BJ (cell line): ENCODE data around the gene FNDC3B. TPM values are rescaled to one million over a fixed set of nuclear protein-coding genes. Genes with fewer than 3 reads are reported as not detected.

Experiments used
- CTCF ChIA-PET: fragments of 350-600 bp; formaldehyde crosslinking; extraction: SDS; loops from one replicate; lab custom pipeline; 2021; ENCODE audit warnings: antibody characterized with exemption, inconsistent platforms; lab: Yijun Ruan, JAX
- POLR2A ChIA-PET: fragments of 300-600 bp; sonication (Branson Sonifier 250); formaldehyde crosslinking; extraction: SDS; loops from one replicate; lab custom pipeline; 2021; ENCODE audit warnings: antibody characterized with exemption; lab: Charles Lee
- DNase-seq: peaks from one replicate; pipeline ENCODE4 v3.0.0-alpha.2; 2011; ENCODE audit warnings: low read depth
- H3K27me3 ChIP-seq: 2 replicates; pipeline ENCODE4 v1.6.0; 2011; ENCODE audit warnings: low read length; ENCODE audit not compliant: control insufficient read depth, insufficient read depth
- H3K36me3 ChIP-seq: 2 replicates; pipeline ENCODE4 v1.5.1; 2011; ENCODE audit warnings: low read length; ENCODE audit not compliant: control insufficient read depth, insufficient read depth
- H3K4me3 ChIP-seq: 2 replicates; pipeline ENCODE4 v1.5.1; 2011; ENCODE audit warnings: low read depth, mild to moderate bottlenecking, control low read depth, low read length
- CTCF ChIP-seq: IDR thresholded peaks from 2 replicates; pipeline ENCODE4 v1.5.1; 2011; ENCODE audit warnings: low read depth, mild to moderate bottlenecking, control low read depth, inconsistent platforms, low read length, moderate library complexity; ENCODE audit not compliant: insufficient read depth
- polyA plus RNA-seq: library from polyadenylated mRNA; depleted of rRNA; stranded (reverse); fragments of >200 nt; gene quantifications from 2 replicates; pipeline ENCODE4 v1.2.3, GENCODE V29; 2011

Gene FNDC3B
- polyA plus RNA-seq, 1 experiment: 28.6 TPM

DNA sequence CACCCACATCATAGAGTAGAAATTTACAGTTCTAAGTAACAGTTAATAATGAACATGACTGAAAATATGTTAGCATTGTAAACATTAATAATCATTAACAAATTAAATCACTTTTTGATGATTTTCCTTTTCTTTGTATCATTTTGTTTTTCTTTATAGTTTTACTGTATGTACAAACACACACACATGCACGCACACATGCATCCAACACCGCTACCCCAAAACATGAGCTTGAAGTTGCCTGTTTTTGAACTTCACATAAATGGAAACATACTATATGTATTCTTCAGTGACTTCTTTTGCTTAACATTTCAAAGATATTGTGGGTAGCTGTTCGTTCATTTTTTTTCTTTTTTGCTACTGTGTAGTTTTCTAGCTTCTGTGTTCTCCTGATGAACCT, 123.9 kb downstream of the FNDC3B start:
- CTCF ChIA-PET: no interaction called here
- DNase-seq: no peak
- Histone ChIP-seq H3K27me3 (no peaks in the 10 kb centered on the region), H3K36me3 (peaks cover 2% of the 10 kb centered on the region; the same call in 1 of the 2 replicates), H3K4me3 (no peak overlapping the region)
- POLR2A ChIA-PET: no interaction called here
- TF ChIP-seq CTCF: no peak

GRCh38 chr3:172164620-172165362, 125.4 kb downstream of the FNDC3B start:
- Histone ChIP-seq H3K4me3 (no peak overlapping the region), H3K27me3 (no peaks in the 10 kb centered on the region), H3K36me3 (peaks cover 3% of the 10 kb centered on the region; the same call in 1 of the 2 replicates)
- no peak for TF ChIP-seq CTCF
- POLR2A ChIA-PET: no interaction called here
- no peak for DNase-seq
- CTCF ChIA-PET: no interaction called here

DNA sequence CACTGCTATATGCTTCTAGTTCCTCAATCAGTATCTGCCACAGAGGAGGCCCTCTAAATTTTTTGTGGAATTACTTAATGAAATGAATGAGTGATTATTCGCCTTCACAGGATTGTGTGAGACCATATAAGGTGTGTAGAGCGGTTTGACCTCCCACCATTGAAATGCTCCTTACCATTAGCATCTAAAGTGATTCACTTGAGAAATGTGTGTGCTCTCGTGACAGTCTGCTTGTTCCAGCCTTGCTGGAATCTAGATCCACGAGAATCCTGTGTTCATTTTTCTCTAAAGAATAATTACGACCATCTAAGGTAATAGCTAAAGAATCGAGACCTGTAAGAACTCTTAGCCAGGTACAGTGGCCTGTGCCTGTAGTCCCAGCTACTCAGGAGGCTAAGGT, 126.9 kb downstream of the FNDC3B start:
- Histone ChIP-seq H3K36me3 (0 out of 2 replicates have a peak, but pooled peaks cover 1% of the 10 kb centered on the region), H3K27me3 (no peaks in the 10 kb centered on the region), H3K4me3 (no peak overlapping the region)
- POLR2A ChIA-PET: no interaction called here
- TF ChIP-seq CTCF: no peak
- DNase-seq: no peak
- CTCF ChIA-PET: no interaction called here

- no peak for DNase-seq
- Histone ChIP-seq H3K36me3 (0 out of 2 replicates have a peak, but pooled peaks cover 1% of the 10 kb centered on the region), H3K27me3 (no peaks in the 10 kb centered on the region), H3K4me3 (no peak overlapping the region)
- ChIA-PET POLR2A (no interaction called here), CTCF (no interaction called here)
- TF ChIP-seq CTCF: no peak
These were observed 127.5 kb downstream of the FNDC3B start for GRCh38 chr3:172166890-172167289.

GRCh38 chr3:172167892-172168648, 128.7 kb downstream of the FNDC3B start:
- H3K36me3 ChIP-seq: 0 out of 2 replicates have a peak, but pooled peaks cover 1% of the 10 kb centered on the region
- H3K27me3 ChIP-seq: no peaks in the 10 kb centered on the region
- POLR2A ChIA-PET: interaction anchor here (0.6 to 0.7 kb wide), 2 partner anchors 27 to 379 kb away, joined by 5 to 10 read pairs; no protein-coding TSS in a partner anchor
- TF ChIP-seq CTCF: no peak
- no peak for DNase-seq
- CTCF ChIA-PET: interaction anchor here (0.6 to 1.0 kb wide), 3 partner anchors 9 to 27 kb away, joined by 3 read pairs; no protein-coding TSS in a partner anchor
- no peak overlapping the region for H3K4me3 ChIP-seq
